HG03025 (cell line): ENCODE data around the gene GRHL1.

Source experiments
- ATAC-seq: cut with Tn5 transposase; IDR thresholded peaks from one replicate; pipeline ENCODE4 v1.9.1; 2021; ENCODE audit warnings: mild to moderate bottlenecking, moderate library complexity; ENCODE audit not compliant: unreplicated experiment, low FRiP score

The GRHL1 gene

DNA sequence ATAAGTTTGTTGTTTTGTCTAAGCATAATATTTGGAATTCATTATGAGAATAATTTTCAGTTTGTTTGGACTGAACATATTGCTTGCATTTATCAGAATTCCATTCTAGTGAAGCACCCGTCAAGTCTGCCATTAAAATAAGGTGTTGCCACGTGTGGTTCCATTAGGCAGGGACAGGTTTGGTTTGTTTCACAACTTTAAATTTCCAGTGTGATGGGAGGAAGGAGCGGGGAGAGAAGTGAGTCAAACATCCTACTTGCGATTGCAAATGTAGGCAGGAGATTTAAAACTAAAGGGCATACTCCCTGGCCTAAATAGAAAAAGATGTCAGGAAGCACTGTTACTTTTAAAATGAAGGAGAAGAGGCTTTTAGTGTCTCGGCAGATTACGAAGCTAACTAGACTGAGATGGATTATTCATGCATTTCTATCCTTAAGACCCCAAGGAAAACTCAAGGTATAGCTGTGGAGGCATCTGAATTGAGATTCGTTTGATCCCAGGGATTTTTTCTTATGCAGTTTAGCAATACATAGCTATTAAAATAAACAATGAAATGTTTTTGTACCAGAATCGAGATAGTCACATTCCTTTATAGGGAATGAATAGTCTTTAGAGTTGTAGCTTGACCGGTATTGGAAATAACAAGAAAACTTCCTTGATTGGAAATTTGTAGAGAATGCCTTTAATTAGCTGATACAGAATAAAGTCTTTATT, 19.8 kb downstream of the GRHL1 start:
- ATAC-seq, result no peak

DNA sequence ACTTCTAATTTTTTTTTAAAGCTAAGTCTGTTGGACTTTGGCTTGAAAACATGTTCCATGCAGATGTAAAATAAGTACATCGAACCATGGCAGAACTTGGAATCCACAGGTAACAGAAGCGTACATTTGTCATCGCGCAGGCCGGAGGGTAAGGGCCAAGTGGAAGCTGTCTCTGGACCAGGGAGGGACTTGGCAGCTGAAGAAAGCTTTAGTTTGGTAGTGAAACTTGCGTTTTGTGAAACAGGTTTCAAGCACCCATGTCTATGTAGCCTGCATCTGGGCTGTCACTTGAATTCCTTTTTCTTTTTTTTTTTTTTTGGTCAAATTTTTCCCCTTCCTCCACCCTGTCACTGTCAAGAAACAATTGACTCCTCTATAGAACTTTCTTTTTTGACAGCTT, 20.4 kb downstream of the GRHL1 start:
- ATAC-seq, result no peak

DNA sequence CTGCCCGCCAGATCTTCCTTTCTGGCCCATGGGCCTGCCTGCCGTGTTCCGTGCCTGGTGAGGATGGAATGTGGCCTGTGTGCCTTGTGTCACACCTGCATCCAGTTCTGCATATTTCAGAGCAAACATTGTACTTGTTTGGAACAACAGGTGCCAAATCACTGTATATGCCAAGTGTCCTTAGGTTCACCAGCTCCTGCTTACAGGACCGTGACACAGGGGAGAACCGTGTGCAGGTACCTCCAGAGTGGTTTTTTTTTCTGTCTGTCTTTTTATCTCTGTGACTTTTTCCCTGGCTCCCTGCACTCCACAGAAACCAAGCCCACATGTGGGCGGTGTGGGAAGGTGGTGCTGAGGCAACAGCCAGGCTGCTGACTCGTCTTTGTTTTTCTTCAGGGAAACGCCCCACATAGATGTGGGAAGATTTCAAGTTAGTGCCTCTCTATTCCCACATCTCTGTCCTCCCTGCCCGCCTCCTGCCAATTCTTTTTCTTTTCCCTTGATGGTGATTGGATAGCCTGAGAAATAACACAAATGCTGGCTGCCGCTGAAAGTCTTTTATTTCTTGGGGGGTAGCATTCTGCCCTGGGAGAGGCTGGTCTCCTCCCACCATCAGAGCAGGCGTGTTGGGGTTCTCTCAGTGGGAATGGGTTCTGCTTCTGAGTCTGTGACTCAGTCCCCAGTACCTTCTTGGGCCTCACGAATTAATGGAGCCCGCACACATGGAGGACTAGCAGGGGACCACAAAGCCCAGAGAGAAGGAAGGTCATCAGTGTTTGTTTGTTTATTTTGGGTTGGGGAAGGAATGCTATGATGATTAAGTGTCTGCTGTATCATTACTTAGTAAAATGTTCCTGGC, 21.4 kb downstream of the GRHL1 start:
- no peak for ATAC-seq

DNA sequence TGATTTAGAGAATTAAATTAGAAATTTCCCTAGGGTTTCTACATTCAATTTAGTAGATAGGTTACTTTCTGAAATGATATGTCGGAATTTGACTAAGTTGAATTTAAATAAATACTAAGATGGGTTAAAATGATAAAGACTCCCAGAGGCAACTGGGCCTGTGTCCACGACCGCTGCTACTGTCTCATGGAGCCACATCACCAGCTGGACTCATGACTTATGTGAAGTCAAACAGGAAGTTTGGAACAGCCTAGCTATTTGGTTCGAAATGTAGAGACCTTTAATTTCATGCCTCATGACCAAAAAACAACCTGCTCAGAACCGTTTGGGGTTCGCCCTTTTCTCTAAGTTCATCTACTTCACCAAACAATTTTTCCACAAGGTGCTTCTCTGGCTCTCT, 22.2 kb downstream of the GRHL1 start:
- ATAC-seq, result no peak

DNA sequence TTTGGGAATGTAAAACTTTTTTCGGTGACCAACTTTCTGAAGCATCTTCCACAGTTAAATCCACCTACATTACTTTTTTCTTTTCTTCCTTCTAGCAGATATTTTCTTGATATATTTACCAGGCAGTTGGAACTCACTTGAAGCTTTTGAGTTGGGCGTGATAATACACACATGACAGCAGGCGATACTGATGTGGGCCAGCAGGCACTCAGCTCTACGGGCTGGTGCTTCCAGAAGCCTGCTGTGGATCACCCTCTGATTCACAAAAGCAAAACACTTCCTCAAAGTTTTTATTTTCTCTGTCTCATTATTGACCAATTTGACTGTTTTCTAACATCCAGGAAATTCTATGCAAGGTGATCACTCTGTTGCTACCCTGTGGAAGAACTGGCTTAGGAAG, 22.9 kb downstream of the GRHL1 start:
- no peak for ATAC-seq

DNA sequence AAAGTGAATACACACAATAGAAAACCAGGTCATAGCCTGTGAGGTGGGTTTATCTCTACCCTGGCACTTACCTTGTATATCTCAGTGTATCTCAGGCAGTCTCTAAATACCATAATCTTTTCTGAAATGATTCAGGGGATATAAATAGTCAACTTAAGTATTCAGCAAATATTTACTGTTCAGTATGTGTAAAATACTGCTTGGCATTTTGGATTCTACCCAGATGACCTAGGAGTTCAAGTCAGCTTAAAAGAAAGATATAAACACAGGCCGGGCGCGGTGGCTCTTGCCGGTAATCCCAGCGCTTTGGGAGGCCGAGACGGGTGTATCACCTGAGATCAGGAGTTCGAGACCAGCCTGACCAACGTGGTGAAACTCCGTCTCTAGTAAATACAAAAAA, 23.8 kb downstream of the GRHL1 start:
- no peak for ATAC-seq

DNA sequence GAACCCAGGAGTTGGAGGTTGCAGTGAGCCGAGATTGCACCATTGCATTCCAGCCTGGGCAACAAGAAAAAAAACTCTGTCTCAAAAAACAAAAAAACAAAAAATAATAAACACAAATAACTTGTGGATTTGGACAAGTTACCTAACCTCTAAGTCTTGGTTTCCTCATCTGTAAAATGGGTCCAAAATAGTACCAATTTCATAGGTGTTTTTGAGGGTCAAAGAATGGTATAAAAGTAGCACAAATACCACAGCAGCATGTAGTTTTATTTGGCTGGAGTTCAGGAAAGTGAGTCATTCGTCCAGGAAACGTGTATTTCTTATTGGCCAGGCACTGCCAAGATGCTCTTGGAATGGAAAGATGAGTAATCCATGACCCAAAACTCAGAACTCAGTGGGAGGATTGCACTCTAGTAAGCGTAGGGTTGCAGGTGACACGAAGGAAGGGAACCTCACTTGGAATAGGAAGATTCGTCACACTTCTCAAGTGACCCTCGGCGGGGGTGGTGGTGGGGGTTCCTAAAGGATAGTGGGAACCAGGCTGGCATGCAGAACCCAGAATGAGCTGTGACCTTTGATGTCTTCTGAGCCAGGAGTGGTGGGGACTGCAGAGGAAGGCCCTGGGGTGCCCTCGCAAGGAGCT, 24.4 kb downstream of the GRHL1 start:
- ATAC-seq, result no peak

DNA sequence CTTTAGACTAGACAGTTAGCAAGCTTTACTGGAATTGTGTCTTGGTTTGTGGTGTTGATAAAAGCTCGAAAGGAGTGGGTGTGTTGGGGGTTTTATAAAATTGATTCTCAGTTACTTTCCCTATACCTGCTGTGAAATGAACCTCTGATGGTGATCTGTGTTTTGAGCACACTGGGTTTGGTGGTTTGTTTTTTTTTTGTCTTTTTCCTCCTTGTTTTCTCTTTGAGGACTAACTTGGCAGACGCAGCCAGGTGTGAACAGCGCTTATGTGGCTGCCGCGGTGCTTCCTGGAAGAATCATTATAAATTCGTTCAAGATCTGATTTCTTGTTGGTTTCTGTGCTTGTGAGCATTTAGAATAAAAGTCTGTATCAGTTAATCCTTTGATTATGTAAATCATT, 28.5 kb downstream of the GRHL1 start:
- no peak for ATAC-seq

DNA sequence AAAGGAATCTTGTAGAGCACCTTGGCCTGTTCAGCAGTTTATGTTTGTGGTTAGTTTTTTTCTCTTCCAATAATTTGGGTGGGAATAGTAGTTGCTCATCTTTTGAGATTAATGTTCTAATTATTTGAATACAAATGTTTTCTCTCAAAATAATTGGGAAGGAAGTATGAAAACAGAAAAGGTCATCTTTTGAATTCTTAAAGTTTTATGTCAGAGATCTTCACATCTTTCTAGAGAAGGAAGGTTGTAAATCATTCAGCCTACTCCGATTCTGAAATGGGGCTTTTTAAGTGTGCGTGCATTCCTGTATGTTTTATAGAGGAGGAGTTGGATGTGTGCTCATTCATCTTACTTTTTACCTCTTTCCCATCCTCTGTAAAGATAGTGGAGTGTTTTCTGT, 29.0 kb downstream of the GRHL1 start:
- ATAC-seq, result no peak

DNA sequence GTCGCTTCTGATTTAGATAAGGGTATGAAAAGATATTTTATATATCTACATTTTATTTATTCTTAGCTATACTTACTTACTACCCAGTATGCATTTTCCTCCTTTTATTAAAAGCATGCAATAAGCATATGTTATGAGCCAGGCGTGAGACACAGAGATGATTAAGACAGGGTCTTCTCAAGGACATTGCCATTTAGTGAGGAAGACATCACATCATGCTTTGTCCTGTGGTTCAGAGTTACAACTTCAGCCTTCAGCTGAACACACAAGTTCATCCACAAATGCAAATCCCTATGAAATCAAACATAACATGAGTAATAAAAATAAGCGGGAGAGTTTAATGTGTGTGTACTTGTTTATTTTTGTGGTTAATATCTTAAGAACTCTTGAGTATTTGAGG, 30.2 kb downstream of the GRHL1 start:
- no peak for ATAC-seq

DNA sequence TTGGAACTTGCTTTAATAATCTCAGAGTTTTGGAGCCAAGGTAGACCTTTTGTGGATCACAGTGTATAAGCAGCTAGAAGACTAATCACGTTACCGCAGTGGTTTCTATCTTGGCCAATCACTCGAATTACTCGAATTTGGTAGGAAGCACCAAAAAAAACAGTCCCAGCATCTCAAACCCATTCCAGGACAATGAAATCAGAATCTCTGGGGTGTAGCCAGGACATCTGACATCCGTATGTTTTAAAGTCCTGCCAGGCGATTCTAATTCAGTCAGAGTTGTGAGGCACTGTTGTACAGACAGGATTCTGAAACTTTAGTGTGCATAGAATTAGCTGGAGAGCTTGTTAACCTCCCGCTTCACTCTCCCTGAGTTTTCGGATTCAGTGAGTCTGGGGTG, 30.8 kb downstream of the GRHL1 start:
- no peak for ATAC-seq

DNA sequence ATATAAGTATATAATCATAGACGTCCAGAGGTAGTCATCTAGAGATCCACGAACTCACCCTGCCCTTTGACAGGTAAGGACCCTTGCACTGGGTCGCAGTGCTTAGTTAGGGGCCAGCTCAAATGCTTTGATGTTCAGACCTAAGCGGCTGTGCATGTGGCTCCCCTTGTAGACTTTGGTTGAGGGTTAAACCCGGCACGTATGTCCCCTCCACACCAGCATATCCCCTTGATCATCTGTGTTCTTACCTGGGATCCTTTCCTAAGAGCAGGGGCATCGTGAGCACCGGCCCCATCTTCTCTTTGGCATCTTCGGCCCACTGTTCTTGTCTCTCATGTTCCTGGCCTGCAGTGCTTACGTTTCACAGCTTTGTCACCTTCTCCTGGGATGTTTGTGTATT, 31.4 kb downstream of the GRHL1 start:
- ATAC-seq, result no peak

DNA sequence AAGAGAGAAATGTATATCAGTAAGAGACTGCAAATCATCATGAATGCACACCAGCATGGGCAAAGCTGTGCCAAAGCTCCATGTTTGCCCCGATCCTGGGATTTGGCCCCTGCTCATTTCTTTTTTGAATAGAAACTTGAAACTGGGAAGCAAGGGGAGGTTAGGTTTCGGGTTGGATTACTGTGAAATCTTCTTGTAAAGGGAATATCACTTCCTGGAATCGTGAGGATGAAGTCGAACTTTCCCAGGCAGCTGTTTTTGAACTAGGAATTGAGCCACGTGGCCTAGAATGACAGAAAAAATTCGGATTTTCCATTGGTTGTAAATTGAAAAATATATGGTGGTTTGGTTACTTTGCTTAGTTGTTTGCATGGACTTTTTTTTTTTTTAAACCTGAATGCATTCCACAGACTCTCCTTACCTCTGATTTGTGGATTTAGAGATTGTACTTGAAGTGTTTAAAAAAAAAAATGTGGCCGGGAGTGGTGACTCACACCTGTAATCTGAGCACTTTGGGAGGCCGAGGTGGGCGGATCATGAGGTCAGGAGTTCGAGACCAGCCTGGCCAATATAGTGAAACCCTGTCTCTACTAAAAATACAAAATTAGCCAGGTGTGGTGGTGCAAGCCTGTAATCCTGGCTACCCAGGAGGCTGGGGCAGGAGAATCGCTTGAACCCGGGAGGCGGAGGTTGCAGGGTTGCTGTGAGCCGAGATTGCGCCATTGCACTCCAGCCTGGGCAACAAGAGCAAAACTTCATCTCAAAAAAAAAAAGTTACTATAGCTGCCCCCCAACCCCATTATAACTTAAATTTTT, 32.1 kb downstream of the GRHL1 start:
- no peak for ATAC-seq

DNA sequence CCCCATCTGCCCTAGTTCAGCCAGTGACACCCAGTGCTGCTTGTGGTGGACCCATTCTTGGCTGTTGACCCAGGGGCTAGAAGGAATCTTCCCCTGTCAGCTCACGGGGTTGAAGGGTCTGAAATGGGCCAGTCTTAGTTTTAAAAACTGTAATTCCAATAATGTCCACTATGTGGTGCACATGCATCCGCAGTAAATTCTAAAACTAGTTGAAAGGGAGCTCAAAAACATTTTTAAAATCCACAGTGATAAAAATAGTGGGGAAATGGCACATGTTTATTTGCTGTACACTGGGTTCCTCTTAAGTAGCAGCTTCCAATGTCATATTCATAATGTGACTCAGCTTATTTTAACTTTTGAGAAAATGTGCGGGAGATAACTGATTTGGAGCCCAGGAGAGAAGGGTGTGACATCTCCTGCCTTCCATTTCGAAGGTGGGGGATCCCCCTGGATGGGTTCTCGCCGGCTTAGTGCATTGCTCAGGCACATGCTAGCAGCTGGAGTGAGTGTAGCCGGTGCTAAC, 32.8 kb downstream of the GRHL1 start:
- no peak for ATAC-seq

DNA sequence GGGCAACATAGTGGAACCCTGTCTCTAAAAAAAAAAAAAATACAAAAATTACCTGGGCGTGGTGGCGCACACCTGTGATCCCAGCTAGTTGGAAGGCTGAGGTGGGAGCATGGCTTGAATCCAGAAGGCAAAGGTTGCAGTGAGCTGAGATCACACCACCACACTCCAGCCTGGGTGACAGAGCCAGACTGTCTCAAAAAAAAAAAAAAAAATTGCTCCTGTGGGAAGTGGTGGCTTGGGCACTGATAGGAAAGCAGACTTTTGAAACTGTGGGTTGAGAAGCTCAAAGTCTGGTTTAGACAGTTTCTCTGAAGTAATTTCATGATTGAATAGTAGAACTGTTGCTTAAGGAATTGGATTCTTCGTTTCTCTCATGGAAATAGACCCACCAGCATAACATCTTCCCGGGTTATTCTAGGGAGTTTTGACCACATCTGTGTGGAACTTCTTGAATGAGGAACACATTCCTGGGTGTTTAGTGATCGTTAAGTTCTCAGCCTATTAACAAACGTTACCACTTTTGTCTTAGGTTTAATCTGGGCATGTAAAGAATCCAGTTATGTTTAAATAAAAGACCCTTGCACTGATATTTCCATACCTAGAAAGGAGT, 33.5 kb downstream of the GRHL1 start:
- no peak for ATAC-seq

DNA sequence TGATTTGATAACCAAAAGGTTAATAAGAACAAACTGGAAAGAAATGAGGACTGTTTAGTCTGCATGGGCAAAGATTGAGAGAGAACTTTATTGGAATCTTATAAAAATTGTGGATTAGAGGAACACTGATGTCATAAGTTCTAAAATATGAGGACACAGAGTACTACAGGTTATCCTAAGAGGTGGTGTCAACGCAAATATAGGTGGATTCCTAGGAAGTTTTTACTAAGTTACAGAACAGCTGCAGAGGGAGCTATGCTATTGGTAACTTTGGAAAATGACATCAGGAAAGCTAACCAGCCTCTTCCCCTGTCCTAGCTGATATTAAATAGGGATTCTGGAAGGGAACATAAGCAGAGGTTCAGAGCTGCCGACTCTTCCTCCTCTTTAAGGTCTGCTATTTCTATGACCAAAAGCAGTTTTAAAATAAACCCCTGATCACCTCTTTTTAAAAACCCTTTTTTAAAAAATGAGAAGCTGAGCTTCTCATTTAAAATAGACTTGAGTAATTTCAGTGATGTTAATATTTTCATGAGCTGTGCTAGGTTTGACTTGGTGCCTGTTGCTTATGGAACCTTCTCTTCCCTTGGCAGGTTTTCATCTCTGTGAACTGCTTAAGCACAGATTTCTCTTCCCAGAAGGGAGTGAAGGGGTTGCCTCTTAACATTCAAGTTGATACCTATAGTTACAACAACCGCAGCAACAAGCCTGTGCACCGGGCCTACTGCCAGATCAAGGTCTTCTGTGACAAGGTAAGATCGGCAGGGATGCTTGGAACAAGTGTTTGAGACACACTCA, 34.2 kb downstream of the GRHL1 start:
- no peak for ATAC-seq

DNA sequence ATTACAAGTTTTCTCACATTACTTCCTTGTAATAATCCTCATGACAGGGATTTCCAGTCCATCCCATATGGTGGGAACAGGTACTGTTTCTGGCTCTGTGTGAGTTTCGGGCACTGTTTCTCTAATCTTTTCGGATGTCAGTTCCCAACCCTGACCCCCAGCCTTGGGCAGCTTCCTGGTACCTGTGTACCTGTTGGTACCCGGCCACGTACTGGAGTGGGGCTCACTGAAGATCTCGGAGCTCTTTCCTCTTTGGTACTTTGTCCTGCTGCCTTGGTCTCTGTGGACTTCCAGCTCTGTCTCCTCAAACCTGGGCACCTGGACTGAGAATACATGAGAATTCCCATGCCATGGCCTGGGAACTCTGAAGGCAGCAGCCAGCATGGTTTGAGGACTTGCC, 36.8 kb downstream of the GRHL1 start:
- ATAC-seq, result no peak

DNA sequence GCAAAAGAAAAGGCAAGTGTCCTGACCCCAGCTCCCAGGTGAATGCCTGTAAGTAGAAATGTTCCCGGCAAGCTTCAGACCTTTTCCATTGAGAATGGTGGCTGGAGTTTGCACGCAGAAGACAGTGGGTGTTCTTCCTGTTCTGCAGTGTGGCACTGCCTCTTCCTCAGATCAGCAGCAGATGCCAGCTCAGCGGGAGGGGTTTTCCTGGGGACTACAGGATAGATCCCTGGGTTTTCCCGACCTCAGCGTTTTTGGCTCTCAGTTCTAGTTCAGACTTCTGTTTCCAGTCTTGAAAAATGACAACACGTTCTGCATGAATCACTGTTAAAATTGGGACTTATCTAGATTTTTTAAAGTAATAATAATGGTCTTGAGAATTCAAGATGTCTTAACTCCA, 39.2 kb downstream of the GRHL1 start:
- ATAC-seq, result no peak

DNA sequence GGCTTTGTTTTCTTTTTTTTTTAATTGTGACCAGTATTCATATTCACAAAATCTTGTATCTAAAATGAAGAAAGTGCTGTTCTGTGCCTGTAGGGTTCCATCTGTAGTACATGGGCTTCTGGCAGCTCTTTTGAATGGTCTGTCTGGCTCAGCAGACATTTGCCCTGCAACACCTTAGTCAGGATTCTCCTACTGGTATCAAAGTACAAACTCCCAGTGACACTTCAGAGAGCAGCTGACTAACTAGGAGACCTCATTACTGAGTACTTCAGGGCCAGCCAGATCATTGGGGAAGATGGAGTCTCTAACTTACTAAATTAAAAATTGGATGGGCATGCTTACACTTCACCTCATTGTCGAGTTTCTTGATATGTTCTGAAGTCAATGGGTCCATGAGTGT, 39.7 kb downstream of the GRHL1 start:
- no peak for ATAC-seq
